ENCODE measurements around the gene FAM117A. TPM values are rescaled to one million over a fixed set of nuclear protein-coding genes. Genes with fewer than 3 reads are reported as not detected.

FAM117A gene
- total RNA-seq, 2 experiments from 2014 or later, result 31.6 to 44.9 TPM

DNA sequence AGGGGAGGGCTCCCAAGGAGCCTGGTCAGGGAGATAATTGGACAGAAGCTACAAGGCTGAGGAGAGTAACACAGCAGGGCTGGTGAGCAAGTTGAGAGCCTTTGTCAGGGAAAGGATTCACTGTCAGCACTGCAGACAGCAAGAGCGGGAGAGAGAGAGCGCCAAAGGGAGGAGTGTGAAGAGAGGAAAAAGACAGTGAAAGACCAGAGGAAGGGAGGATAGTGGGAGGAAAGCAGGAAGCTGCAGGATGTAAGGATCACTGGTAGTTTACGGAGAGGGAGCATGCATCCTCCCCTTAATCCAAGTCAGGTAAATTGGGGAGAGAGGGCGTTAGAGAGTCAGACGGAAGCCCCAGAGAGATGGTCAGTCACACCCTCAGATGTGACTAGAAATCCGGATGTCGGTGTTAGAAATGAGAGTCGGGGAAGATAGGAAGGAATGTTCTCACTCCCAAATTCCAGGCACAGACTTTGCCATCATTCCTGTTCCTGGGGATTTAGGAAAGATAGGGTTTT lies 72.2 kb downstream of the FAM117A start:
- Mint-ChIP-seq H3K27ac (no peak overlapping the region), H3K27me3 (no peaks in the 10 kb centered on the region), H3K9me3 (ENCODE audit: low read depth) (no peaks in the 10 kb centered on the region), H3K36me3 (peaks cover 4% of the 10 kb centered on the region), H3K4me1 (peaks cover 42% of the 10 kb centered on the region), H3K4me3 (no peak overlapping the region)
- no peak for DNase-seq
- no peak for ATAC-seq
- CTCF ChIA-PET, result interaction anchor here (0.7 to 33.6 kb wide), 4 partner anchors 121 to 185 kb away, joined by 3 to 734 read pairs (median 5); partner anchors contain the start of gene NXPH3

DNA sequence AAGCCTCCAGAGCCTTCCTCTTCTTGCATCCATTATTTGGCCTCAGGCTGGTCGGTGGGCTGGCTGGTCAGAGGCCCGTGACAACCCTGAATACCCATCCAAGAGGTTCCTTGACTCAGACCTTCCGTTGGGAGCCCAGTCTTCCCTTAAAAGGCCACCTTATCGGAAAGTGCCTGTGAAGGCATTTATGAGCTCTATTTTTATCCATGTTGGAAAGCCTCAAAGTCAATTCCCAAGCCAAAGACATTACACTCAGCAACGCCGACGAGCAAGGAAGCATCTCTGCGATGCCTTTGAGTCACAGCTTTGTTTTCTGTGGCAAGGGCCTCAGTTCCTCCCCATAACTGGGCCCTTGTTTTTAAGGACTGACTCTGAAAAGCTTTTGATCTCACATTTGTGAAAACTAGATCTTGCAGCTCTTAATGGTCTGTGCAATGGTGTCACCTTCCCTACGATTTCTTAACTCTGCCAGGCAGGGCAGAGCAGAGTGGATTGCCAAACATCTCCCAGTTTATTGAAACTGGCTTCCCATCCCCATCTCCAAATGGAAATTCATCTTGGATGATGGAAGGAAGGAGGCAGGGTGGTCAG lies 72.8 kb downstream of the FAM117A start:
- no peak for DNase-seq
- H3K9me3 Mint-ChIP-seq (ENCODE audit: low read depth), result no peaks in the 10 kb centered on the region
- H3K4me3 Mint-ChIP-seq, result no peak overlapping the region
- ATAC-seq, result no peak
- CTCF ChIA-PET, result interaction anchor here (1.0 to 33.6 kb wide), 4 partner anchors 121 to 161 kb away, joined by 3 to 734 read pairs (median 5); partner anchors contain the start of gene NXPH3
- H3K4me1 Mint-ChIP-seq, result peaks cover 38% of the 10 kb centered on the region
- peaks cover 4% of the 10 kb centered on the region for H3K36me3 Mint-ChIP-seq
- H3K27ac Mint-ChIP-seq, result no peak overlapping the region
- no peaks in the 10 kb centered on the region for H3K27me3 Mint-ChIP-seq

DNA sequence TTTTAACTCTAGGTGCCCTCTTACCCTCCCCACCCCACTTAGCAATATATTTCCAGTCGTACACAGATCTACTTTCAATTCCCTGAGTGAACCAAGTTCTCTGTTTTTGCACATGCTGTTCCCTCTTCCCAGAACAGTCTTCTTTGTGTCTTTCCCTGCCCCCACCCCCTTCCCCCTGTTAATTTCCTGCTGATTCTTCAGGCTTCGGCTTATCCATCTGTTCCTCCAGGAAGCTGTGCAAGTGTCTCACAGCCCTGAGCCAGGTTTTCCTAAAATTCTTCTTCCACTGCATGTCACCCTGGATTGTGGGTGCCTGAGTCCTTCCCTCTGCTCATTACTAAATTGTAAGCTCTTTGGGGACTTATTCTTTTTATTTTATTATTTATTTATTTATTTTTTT lies 73.7 kb downstream of the FAM117A start:
- DNase-seq (no peak), ATAC-seq (no peak)
- CTCF ChIA-PET, result interaction anchor here (1.0 to 33.6 kb wide), 3 partner anchors 120 to 162 kb away, joined by 3 to 734 read pairs (median 7); partner anchors contain the start of gene NXPH3
- Mint-ChIP-seq H3K4me3 (no peak overlapping the region), H3K9me3 (ENCODE audit: low read depth) (no peaks in the 10 kb centered on the region), H3K27ac (no peak overlapping the region), H3K36me3 (peaks cover 4% of the 10 kb centered on the region), H3K27me3 (no peaks in the 10 kb centered on the region), H3K4me1 (peaks cover 29% of the 10 kb centered on the region)

DNA sequence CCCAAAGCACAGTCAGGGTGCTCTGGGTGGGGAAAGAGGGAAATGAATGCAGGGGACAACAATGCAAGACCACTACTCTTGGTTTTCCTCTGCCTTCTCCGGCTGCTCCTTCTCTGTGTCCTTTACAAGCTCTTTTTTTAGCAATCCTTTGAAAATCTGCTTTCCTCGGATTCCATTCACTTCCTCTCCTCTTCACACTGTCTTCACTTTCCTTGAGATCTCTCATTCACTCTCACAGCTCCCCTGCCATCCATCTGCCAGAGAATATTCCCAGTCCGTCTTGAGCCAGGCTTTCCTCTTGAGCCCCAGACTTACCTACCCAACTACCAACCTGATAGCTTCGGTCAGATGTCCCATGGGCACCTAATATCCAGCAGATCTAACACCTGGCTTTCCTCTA lies 75.1 kb downstream of the FAM117A start:
- CTCF ChIA-PET, result interaction anchor here (1.7 to 33.6 kb wide), 2 partner anchors 118 to 132 kb away, joined by 3 to 734 read pairs; partner anchors contain the start of gene NXPH3
- Mint-ChIP-seq H3K27me3 (no peaks in the 10 kb centered on the region), H3K9me3 (ENCODE audit: low read depth) (no peaks in the 10 kb centered on the region), H3K36me3 (peaks cover 4% of the 10 kb centered on the region), H3K4me1 (peaks cover 22% of the 10 kb centered on the region), H3K27ac (peak overlapping the region; percentile 39), H3K4me3 (no peak overlapping the region)
- ATAC-seq (no peak), DNase-seq (no peak)

DNA sequence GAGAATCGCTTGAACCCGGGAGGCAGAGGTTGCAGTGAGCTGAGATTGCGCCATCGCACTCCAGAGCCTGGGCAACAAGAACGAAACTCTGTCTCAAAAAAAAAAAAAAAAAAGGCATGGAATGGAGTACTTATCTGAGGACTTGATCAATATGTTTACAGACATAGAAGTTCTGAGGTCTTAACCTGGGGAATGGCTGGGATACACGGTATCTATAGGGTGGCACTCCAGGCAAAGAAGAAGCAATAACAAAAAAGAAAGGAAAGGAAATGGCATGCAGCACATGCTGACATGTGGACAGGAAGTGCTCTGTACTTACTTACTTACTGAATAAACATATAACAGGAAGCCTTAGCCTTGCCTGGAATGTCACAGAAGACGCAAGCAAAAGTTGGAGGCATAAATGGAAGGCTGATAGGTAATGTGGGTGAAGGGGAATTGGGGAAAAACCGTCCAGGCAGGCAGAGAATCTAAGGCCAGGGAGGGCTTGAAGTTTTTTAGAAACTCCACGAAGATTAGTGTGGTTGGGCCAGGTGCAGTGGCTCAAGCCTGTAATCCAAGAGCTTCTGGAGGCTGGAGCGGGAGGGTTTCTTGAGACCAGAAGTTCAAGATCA lies 75.9 kb downstream of the FAM117A start:
- no peaks in the 10 kb centered on the region for H3K27me3 Mint-ChIP-seq
- CTCF ChIA-PET, result interaction anchor here (0.8 to 33.6 kb wide), 6 partner anchors 9 to 131 kb away, joined by 3 to 734 read pairs (median 6); partner anchors contain the start of gene NXPH3
- no peaks in the 10 kb centered on the region for H3K9me3 Mint-ChIP-seq (ENCODE audit: low read depth)
- H3K4me1 Mint-ChIP-seq, result peaks cover 22% of the 10 kb centered on the region
- peak; percentile 73 for ATAC-seq
- peak overlapping the region; percentile 19 for H3K4me3 Mint-ChIP-seq
- peaks cover 4% of the 10 kb centered on the region for H3K36me3 Mint-ChIP-seq
- no peak for DNase-seq
- peak overlapping the region; percentile 89 for H3K27ac Mint-ChIP-seq

DNA sequence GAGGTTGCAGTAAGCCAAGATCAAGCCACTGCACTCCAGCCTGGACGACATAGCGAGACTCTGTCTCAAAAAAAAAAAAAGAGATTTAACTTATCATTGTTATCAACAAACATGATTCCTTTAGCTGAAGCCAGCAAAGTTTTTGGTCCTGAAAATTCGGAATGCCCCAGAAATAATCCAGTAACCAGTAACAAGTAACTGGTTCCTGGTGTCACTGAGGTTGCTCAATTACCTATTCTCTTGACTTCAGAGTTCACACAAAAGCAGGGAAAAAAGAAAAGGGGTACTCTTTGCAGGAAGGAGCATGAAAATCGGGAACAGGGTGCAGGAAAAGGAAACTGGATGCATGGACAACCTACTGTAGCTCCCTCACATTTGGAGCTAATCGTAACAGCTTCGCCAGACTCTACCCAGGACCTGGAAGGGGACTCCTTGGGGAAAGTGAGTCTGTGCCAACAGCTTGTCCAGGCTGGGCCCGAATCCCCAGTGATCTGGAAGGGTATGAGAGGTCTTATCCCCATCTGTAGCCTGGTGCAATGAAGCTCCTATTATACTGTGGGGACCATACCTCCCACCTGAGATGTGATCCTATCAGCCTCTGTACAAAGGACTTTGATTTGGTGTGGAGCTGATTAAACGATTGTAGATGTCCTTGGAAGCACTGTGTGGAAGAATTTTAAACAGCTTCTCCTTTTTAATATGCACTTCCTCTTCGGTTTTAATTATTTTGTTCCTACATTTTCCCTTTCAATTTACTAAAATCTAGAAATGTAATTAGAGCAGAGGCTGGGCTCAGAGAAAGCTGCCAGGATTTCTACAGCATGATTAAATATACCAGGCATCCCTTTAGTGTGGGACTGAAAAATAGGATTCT lies 82.6 kb downstream of the FAM117A start:
- no peak overlapping the region for H3K27ac Mint-ChIP-seq
- ATAC-seq, result no peak
- DNase-seq, result no peak
- H3K9me3 Mint-ChIP-seq (ENCODE audit: low read depth), result no peaks in the 10 kb centered on the region
- CTCF ChIA-PET, result interaction anchor here (0.8 to 1.5 kb wide), 7 partner anchors 11 to 106 kb away, joined by 3 to 7 read pairs (median 3); partner anchors contain the start of genes NXPH3 and SLC35B1
- no peak overlapping the region for H3K4me3 Mint-ChIP-seq
- peaks cover 5% of the 10 kb centered on the region for H3K27me3 Mint-ChIP-seq
- H3K4me1 Mint-ChIP-seq, result peaks cover 13% of the 10 kb centered on the region
- H3K36me3 Mint-ChIP-seq, result peaks cover 4% of the 10 kb centered on the region

DNA sequence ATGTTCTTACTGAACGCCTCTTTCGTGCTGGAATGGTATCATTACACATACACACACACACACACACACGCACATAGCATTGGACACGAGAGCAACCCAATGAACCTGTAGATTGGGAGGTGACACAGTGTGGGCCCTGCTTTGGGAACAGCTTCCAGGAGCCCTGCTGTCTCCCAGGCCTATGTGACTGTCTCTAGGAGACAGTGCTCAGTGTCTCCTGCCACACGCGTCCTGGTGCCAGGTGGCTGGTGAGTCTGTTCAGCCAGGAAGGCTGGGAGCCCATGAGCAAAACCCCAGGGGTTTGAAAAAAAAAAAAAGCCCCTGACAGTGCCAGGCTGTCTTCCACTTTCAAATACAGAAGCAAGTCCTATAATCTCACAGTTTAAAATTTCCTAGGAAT lies 83.6 kb downstream of the FAM117A start:
- peaks cover 8% of the 10 kb centered on the region for H3K36me3 Mint-ChIP-seq
- H3K27me3 Mint-ChIP-seq, result peaks cover 5% of the 10 kb centered on the region
- CTCF ChIA-PET, result interaction anchor here (0.9 to 2.2 kb wide), 3 partner anchors 9 to 110 kb away, joined by 3 to 16 read pairs (median 6); no protein-coding TSS in a partner anchor
- ATAC-seq (no peak), DNase-seq (no peak)
- no peak overlapping the region for H3K27ac Mint-ChIP-seq
- no peaks in the 10 kb centered on the region for H3K9me3 Mint-ChIP-seq (ENCODE audit: low read depth)
- no peak overlapping the region for H3K4me3 Mint-ChIP-seq
- peaks cover 23% of the 10 kb centered on the region for H3K4me1 Mint-ChIP-seq

DNA sequence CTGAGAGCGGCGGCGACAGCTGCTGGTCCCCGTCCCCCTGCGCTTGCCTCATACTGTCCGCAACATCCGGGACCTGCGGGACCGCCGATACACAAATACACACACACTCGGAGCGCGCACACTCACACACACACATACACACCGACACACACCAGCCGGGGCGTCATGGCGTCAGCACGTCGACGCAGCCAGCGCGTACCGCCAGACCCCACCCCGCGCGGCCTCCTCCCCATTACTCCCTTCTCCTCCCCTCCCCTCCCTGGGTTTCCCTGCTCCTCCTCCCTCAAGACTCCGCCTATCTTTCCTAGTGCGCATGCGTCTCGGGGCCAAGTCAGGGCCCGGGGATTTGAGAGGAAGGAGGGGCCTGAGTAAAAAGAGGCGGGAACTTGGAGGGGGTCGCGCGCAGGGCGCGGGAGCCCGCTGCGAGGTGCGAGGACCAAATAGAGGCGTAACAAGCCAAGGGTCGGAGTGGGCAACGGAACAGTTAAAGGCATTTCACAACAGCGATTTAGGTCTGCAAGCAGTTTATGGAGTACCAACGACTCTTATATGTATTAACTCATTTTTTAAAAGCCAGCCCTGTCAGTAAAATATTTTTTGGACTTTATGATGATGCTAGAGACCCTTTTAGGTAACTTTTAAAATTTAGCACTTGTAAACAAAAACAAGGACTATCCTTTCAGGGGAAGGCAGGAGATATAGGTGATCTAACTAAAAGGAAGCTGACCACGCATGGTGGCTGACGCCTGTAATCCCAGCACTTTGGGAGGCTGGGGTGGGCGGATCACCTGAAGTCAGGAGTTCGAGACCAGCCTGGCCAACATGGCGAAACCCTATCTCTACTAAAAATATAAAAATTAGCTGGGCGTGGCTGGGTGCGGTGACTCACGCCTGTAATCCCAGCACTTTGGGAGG lies 85.7 kb downstream of the FAM117A start, which contains the start of gene SPOP:
Gene SPOP (minus strand): TSS at position 165 of the 915 bp plus-strand sequence. CDS start 55,287 bp downstream, outside the sequence.
- CTCF ChIA-PET, result interaction anchor here (0.8 to 2.2 kb wide), 7 partner anchors 17 to 108 kb away, joined by 3 to 16 read pairs (median 5); partner anchors contain the start of genes NXPH3 and SLC35B1
- H3K4me1 Mint-ChIP-seq, result peaks cover 37% of the 10 kb centered on the region

DNA sequence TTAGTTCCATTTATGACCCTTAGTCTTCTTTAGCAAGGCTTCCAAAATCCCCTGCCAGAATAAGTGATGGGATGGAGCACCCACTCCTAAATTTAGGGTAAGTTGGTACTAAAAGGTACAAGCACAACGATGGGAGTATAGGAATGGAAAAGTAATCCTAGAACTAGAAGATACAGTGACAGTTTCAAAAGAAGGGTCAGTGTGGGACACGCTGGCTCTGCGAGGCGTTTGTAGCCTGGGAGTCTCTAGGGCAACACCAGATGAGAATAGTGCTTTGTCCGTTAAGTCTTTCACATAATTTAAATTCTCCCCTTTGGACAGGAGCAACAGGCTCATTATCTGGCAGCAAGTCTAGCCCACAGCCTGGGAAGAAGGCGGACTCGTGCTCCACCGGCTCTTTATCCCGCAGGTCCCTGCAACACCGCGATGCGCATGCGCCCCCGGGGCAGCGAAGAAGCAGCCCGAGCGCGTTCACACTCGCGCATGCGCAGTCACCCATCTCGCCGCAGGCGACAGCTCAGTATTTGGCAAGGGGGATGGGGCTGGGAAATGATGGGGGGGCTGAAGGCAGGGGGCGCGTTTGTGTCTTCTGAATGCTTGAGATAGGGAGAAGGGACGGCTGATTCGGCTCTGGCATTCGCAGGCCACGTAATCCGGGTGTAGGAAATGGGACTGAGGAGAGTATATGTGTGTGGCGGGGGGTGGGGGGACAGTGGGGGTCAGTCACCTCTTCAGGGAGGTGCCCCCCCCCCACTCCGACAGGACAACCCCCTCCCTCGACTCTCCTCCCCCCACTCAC lies 86.6 kb downstream of the FAM117A start:
- Mint-ChIP-seq H3K36me3 (peaks cover 23% of the 10 kb centered on the region), H3K4me3 (peak overlapping the region; percentile 88), H3K27me3 (peaks cover 5% of the 10 kb centered on the region), H3K27ac (peak overlapping the region; percentile 96), H3K9me3 (ENCODE audit: low read depth) (no peaks in the 10 kb centered on the region), H3K4me1 (peaks cover 37% of the 10 kb centered on the region)
- DNase-seq, result peak; percentile 97
- CTCF ChIA-PET, result interaction anchor here (0.7 to 1.0 kb wide), 5 partner anchors 9 to 85 kb away, joined by 3 to 10 read pairs (median 3); partner anchors contain the start of gene SLC35B1
- ATAC-seq, result peak; percentile 74

More for the DNA sequence above, 85.7 kb downstream of the FAM117A start, which contains the start of gene SPOP:
- ATAC-seq (peak; percentile 89), DNase-seq (peak; percentile 100)
- H3K9me3 Mint-ChIP-seq (ENCODE audit: low read depth), result no peaks in the 10 kb centered on the region
- H3K4me3 Mint-ChIP-seq, result peak within 1 kb of the TSS; percentile 88
- H3K27ac Mint-ChIP-seq, result peak within 1 kb of the TSS; percentile 96
- H3K27me3 Mint-ChIP-seq, result peaks cover 5% of the 10 kb centered on the region
- peaks cover 20% of the 10 kb centered on the region for H3K36me3 Mint-ChIP-seq

DNA sequence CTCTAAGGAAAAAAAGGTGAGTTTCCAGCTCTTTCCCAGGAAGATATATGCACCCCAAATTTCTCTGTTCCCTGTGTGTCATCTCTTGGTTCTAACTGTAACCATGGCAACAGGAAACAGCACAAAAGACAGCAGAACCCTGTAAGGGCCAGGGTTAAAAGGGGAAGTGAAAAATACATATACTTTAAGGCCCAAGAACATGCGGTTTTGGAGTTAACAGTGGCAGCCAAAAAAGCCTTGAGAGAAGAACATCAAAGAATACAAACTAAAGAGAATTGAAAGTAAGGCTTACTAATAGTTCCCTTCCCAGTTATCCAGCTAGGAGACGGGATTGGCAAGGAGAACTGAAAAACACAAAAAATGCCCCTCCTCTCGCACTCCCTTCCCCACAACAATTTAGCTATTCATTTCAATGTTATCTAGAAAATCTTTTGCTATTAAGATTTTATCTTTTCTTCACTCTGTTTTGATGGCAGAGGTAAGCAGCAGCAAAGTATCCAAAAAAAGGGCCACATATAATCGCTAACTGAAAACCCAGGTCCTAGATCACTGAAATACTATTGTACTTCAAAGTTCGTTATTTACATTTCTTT lies 87.6 kb downstream of the FAM117A start:
- H3K27ac Mint-ChIP-seq, result peak overlapping the region; percentile 96
- H3K9me3 Mint-ChIP-seq (ENCODE audit: low read depth), result no peaks in the 10 kb centered on the region
- DNase-seq (no peak), ATAC-seq (peak; percentile 32)
- H3K4me3 Mint-ChIP-seq, result peak overlapping the region; percentile 88
- H3K36me3 Mint-ChIP-seq, result peaks cover 23% of the 10 kb centered on the region
- CTCF ChIA-PET, result interaction anchor here (1.0 to 2.1 kb wide), 3 partner anchors 13 to 100 kb away, joined by 3 to 6 read pairs (median 4); no protein-coding TSS in a partner anchor
- H3K27me3 Mint-ChIP-seq, result peaks cover 5% of the 10 kb centered on the region
- peaks cover 39% of the 10 kb centered on the region for H3K4me1 Mint-ChIP-seq

DNA sequence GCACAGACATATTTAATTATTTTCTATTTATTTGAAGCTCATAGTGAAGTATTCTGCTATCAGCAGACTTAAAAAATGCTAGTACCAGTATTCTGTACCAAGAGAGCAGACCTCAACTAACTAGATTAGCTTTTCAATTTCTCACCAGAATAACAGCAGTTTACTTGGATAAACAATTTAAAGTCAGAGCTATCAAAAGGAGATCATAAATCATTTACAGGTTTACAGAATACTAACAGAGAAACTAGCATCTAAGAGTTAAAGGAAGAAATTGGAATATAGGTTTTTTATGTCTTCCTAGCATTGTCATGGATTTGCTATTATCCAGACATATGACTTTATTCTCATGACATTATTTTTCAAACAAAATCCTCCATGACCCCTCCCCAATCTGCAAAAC lies 89.4 kb downstream of the FAM117A start:
- H3K9me3 Mint-ChIP-seq (ENCODE audit: low read depth), result no peaks in the 10 kb centered on the region
- peak overlapping the region; percentile 45 for H3K27ac Mint-ChIP-seq
- CTCF ChIA-PET, result interaction anchor here (0.8 to 1.6 kb wide), 6 partner anchors 10 to 117 kb away, joined by 3 to 12 read pairs (median 4); no protein-coding TSS in a partner anchor
- peaks cover 50% of the 10 kb centered on the region for H3K4me1 Mint-ChIP-seq
- H3K4me3 Mint-ChIP-seq, result no peak overlapping the region
- peaks cover 2% of the 10 kb centered on the region for H3K27me3 Mint-ChIP-seq
- ATAC-seq (no peak), DNase-seq (no peak)
- peaks cover 23% of the 10 kb centered on the region for H3K36me3 Mint-ChIP-seq
